GM18505 (cell line): ENCODE results near the gene USP34.
A peak's percentile ranks its signal among the peaks of the same experiment; 100 is the strongest.
"Not testable (repeated sequence)": the region's sequence is repeated elsewhere in the genome, so short reads cannot be mapped to it uniquely, and the experiment has no call there.

Experiments
- ATAC-seq: cut with Tn5 transposase; IDR thresholded peaks from one replicate; pipeline ENCODE4 v1.9.1; 2021; ENCODE audit not compliant: unreplicated experiment
- POLR2A ChIP-seq: IDR thresholded peaks from 4 replicates; pipeline ENCODE4 v1.6.1; 2011; ENCODE audit warnings: borderline replicate concordance; ENCODE audit not compliant: insufficient read depth, insufficient read length; ENCODE audit errors: extremely low read depth

The USP34 gene

GRCh38 chr2:61452392-61452791 lies 18.5 kb downstream of the USP34 start:
- TF ChIP-seq POLR2A, result no peak
- no peak for ATAC-seq

- ATAC-seq, result no peak
- no peak for TF ChIP-seq POLR2A
Measured at GRCh38 chr2:61451178-61451577, 19.7 kb downstream of the USP34 start.

GRCh38 chr2:61450144-61450543 lies 20.7 kb downstream of the USP34 start:
- TF ChIP-seq POLR2A, result no peak
- peak; percentile 66 for ATAC-seq

- TF ChIP-seq POLR2A, result no peak
- no peak for ATAC-seq
Measured at GRCh38 chr2:61448229-61448628, 22.7 kb downstream of the USP34 start.

GRCh38 chr2:61446971-61447370 lies 23.9 kb downstream of the USP34 start:
- not testable (repeated sequence) for ATAC-seq

DNA sequence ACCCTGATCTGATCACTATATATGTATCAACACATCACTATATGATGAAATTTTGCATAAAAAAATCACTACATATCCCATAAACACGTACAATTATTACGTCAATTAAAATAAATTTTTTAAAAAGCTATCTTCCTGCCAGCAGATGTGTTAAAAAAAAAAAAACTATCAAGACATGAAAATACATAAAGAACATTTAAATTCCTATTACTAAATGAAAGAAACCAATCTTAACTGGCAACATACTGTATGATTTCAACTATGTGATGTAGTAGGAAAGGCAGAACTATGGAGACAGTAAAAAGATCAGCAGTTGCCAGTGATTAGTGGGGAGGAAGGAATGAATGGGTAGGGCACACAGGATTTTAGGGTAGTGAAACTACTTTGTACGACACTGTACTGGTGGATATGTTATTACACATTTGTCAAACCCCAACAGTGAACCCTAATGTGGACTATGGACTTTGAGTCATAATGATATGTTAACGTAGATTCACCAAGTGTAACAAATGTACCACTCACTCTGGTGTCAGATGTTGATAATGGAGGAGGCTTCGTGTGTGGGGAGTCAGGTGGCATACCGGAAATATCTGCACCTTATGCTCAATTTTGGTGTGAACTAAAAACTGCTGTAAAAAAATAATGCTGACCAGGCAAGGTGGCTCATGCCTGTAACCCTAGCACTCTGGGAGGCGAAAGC lies 27.4 kb downstream of the USP34 start:
- ATAC-seq, result peak; percentile 94
- no peak for TF ChIP-seq POLR2A

GRCh38 chr2:61439241-61440002 lies 31.5 kb downstream of the USP34 start:
- no peak for TF ChIP-seq POLR2A
- no peak for ATAC-seq

DNA sequence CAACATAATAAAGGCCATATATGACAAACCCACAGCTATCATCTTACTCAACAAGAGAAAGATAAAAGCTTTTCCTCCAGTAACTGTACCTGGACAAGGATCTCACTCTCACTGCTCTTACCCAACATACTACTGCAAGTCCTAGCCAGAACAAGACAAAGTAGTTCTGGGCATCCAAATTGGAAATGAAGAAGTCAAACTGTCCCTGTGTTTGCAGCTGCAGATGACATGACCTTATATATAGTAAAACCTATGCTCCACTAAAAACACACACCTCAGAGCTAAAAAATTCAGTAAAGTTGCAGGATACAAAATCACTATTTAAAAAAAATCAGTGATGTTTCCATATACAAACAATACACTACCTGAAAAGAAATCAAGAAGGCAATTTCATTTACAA lies 32.2 kb downstream of the USP34 start:
- TF ChIP-seq POLR2A, result no peak
- no peak for ATAC-seq

DNA sequence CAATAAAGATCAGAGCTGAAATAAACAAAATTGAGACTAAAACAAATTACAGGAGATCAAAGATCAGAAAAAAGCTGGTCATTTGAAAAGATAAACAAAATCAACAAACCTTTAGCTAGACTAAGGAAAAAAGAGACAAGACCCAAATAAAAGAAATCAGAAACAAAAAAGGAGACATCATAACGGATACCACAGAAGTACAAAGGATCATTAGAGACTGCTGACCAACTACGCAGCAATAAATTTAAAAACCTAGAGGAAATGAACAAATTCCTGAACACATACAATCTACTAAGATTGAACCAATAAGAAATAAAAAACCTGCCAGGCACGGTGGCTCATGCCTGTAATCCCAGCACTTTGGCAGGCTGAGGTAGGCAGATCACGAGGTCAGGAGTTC lies 33.7 kb downstream of the USP34 start:
- no peak for ATAC-seq
- no peak for TF ChIP-seq POLR2A

DNA sequence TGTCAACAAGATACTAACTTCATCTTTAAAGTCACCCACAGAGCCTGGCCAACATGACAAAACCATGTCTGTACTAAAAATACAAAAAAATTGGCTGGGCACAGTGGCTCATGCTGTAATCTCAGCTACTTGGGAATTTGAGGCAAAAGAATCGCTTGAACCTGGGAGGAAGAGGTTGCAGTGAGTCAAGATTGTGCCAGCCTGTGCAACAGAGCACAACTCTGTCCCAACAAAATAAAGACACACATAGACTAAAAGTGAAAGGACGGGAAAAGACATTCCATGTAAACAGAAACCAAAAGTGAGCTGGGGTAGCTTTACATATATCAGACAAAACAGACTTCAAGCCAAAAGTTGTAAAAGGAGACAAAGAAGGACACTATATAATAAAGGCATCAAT lies 34.8 kb downstream of the USP34 start:
- ATAC-seq, result no peak

DNA sequence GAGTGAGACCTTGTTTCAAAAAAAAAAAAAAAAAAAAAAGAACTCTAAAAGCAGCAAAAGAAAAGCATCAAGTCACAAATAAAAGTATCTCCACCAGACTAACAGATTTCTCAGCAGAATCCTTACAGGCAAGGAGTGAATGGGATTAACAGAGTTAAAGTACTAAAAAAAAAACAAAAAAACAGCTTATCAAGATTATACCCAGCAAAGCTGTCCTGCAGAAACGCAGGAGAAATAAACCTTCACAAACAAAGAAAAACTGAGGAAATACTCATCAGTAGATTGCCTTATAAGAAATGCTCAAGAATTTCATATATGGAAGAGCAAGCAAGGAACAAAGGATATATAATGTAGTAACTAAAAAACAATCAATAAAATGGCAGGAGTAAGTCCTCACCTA lies 35.6 kb downstream of the USP34 start:
- no peak for TF ChIP-seq POLR2A
- no peak for ATAC-seq

More for the DNA sequence above, 34.8 kb downstream of the USP34 start:
- no peak for TF ChIP-seq POLR2A

- no peak for ATAC-seq
- no peak for TF ChIP-seq POLR2A
Measured at GRCh38 chr2:61434314-61434713, 36.6 kb downstream of the USP34 start.

DNA sequence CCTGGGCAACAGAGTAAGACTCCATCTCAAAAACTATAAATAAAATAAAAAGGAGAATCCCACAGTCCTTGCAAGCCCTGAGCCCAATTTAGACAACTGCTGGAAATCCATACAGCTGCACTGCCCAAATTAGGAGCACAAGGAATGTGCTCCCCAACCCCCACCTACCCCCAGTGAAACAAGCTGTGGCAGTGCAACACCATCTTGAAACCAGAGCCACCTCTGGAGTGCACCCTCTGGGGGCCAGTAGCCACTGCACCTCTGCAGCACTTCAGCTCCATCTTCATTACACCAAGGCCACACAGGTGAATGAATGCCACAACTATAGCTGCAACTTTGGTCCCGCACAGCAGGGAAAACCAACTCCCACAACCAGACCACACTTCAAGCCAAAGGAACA lies 37.3 kb downstream of the USP34 start:
- TF ChIP-seq POLR2A, result no peak
- ATAC-seq, result no peak

DNA sequence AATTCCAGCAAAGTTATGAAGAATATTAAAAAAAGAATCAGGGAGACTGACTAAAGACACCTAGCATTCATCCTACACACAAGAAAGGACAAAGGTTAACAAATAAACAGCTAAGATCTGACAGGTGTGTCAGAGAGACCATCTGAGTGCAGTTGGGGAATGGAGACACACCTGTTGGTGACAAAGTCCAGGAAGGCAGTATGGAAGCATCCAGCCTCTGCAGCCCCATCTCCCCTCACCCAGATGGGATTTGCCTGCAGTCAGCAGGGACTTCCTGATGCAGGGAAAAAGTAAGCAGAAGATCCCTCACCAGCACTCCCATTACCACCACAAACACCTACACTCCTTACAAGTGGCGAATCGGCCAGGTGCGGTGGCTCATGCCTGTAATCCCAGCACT lies 37.9 kb downstream of the USP34 start:
- no peak for ATAC-seq
- TF ChIP-seq POLR2A, result no peak
